Cardiac muscle cell (in vitro differentiated cells and primary cell): ENCODE measurements around the gene CRIP1. TPM values are rescaled to one million over a fixed set of nuclear protein-coding genes. Genes with fewer than 3 reads are reported as not detected.

Experiments used
- DNase-seq, 2 donors: peaks; one replicate each; pipeline versions ENCODE4 v3.0.0 to v3.0.0-alpha.2; 2010 to 2017; ENCODE audit warnings: low read depth in 1 of 2, low spot score in 1 of 2
- H3K27ac ChIP-seq: fragments of 200-600 bp; sonication (generic); 2 replicates; pipeline ENCODE4 v1.5.1; 2016
- H3K27me3 ChIP-seq: fragments of 200-600 bp; sonication (generic); 2 replicates; pipeline ENCODE4 v1.6.0; 2016; ENCODE audit warnings: control low read depth
- H3K36me3 ChIP-seq: fragments of 200-600 bp; sonication (generic); 2 replicates; pipeline ENCODE4 v1.5.1; 2016; ENCODE audit warnings: control low read depth
- H3K4me1 ChIP-seq: fragments of 200-600 bp; sonication (generic); 2 replicates; pipeline ENCODE4 v1.8.1; 2017; ENCODE audit warnings: low read depth, mild to moderate bottlenecking, mixed run types
- H3K4me3 ChIP-seq: fragments of 200-600 bp; sonication (generic); 2 replicates; pipeline ENCODE4 v1.5.1; 2016; ENCODE audit warnings: mild to moderate bottlenecking
- H3K9me3 ChIP-seq: fragments of 200-600 bp; sonication (generic); 2 replicates; pipeline ENCODE4 v1.5.1; 2017; ENCODE audit warnings: low read depth, mild to moderate bottlenecking, control low read depth
- CTCF ChIP-seq: IDR thresholded peaks from 2 replicates; pipeline ENCODE4 v1.5.1; 2012; ENCODE audit warnings: low read depth, mild to moderate bottlenecking, low read length
- polyA plus RNA-seq: library from polyadenylated mRNA; unstranded; fragments of >200 nt; fragmentation: Nextera tagmentation; extraction: Ambion mirVana; gene quantifications from 2 replicates; pipeline ENCODE4 v1.2.1, GENCODE V29; 2016
- total RNA-seq: library from RNA; depleted of rRNA; stranded (reverse); fragments of >200 nt; gene quantifications from 2 replicates; pipeline ENCODE4 v1.2.3, GENCODE V29; 2016

Gene CRIP1
- total and polyA plus RNA-seq, 2 experiments from 2014 or later, result 51.1 to 196 TPM

GRCh38 chr14:105449276-105450122, 37.2 kb upstream of the CRIP1 start:
- Histone ChIP-seq H3K4me1 (peaks cover 22% of the 10 kb centered on the region), H3K36me3 (peaks cover 3% of the 10 kb centered on the region), H3K27ac (peak overlapping the region; percentile 53), H3K4me3 (no peak overlapping the region), H3K9me3 (no peaks in the 10 kb centered on the region), H3K27me3 (no peaks in the 10 kb centered on the region)
- TF ChIP-seq CTCF, result no peak
- no peak for DNase-seq

DNA sequence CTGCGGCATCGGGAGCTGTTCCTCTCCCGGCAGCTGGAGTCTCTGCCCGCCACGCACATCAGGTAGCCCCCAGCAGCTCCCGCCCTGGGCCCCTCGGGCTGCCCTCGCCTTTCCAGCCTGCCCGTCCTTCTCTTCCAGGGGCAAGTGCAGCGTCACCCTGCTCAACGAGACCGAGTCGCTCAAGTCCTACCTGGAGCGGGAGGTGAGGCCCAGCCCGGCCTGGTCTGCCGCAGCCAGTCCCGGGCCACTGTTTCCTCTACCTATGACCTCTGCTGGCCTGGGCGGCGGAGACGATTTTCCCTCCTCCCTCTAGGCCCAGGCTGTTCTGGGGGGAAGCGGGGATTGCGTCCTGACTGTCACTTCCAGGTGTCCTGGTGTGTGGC, 36.6 kb upstream of the CRIP1 start:
- Histone ChIP-seq H3K27me3 (no peaks in the 10 kb centered on the region), H3K9me3 (no peaks in the 10 kb centered on the region), H3K4me3 (no peak overlapping the region), H3K27ac (no peak overlapping the region), H3K4me1 (peaks cover 22% of the 10 kb centered on the region), H3K36me3 (peaks cover 6% of the 10 kb centered on the region)
- DNase-seq, result no peak
- TF ChIP-seq CTCF, result no peak

DNA sequence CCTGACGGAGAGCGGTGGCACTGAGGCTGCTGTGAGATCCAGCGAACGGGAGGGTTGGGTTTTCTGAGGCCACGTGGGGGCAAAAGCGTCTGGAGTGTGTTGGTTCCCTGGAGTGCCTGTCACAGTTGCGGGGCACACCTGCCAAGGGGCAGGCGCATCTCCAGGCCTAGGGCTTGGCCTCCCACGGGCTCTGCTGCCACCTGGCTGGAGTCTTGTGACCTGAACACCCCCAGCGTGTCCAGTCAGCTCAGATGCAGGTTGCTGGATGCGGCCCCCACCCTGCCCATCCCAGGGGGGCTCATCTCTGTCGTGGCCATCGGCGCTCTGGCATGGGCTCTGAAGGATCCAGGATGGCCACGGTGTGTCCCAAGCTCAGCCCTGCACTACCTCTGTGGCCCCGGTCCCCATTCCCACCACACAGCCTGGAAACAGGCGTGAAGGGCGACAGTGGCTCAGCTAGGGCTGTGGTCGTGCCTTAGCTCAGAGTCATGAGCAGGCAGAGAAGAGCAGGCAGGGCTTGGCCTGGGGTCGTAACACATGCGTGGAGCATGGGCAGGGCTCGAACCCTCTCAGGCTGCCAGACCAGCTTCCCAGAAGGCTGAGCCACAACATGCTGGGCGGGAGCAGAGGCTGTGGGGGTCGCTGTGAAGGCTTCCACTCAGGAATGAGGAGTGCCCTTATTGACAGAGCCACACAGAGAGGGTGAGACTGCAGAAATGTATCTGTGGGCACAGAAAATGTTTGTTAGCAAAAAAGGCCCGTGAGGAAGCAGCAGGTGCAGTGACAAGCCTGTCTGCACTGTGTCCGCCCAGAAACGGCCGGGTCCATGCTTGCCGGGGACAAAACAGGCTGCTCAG, 35.6 kb upstream of the CRIP1 start:
- no peak for TF ChIP-seq CTCF
- no peaks in the 10 kb centered on the region for H3K27me3 ChIP-seq
- H3K27ac ChIP-seq, result peak overlapping the region; percentile 69
- H3K4me3 ChIP-seq, result no peak overlapping the region
- peaks cover 22% of the 10 kb centered on the region for H3K4me1 ChIP-seq
- DNase-seq, result no peak
- H3K36me3 ChIP-seq, result peaks cover 11% of the 10 kb centered on the region
- no peaks in the 10 kb centered on the region for H3K9me3 ChIP-seq

GRCh38 chr14:105452963-105453362, 33.7 kb upstream of the CRIP1 start:
- DNase-seq, result no peak
- Histone ChIP-seq H3K4me1 (peaks cover 6% of the 10 kb centered on the region), H3K27ac (peak overlapping the region; percentile 49), H3K9me3 (no peaks in the 10 kb centered on the region), H3K36me3 (peaks cover 13% of the 10 kb centered on the region), H3K4me3 (no peak overlapping the region), H3K27me3 (no peaks in the 10 kb centered on the region)
- no peak for TF ChIP-seq CTCF

GRCh38 chr14:105453847-105454246, 32.8 kb upstream of the CRIP1 start:
- no peak for DNase-seq
- Histone ChIP-seq H3K27ac (no peak overlapping the region), H3K4me3 (no peak overlapping the region), H3K9me3 (no peaks in the 10 kb centered on the region), H3K4me1 (no peaks in the 10 kb centered on the region), H3K36me3 (peaks cover 13% of the 10 kb centered on the region), H3K27me3 (no peaks in the 10 kb centered on the region)
- TF ChIP-seq CTCF, result no peak
